Lower lobe of right lung (tissue), 2 donors: Measurements from ENCODE around the gene MARCO. TPM values are rescaled to one million over a fixed set of nuclear protein-coding genes. Genes with fewer than 3 reads are reported as not detected.

Experiments
- ATAC-seq, 2 donors: fragments of 200-7000 bp; cut with Tn5 transposase; one replicate each; pipeline ENCODE4 v1.9.1; 2020 to 2022; ENCODE audit warnings: mild to moderate bottlenecking in 2 of 2, moderate library complexity in 2 of 2
- DNase-seq: peaks from one replicate; pipeline ENCODE4 v3.0.0-alpha.2; 2020
- H3K27ac ChIP-seq: fragments of 200-600 bp; one replicate; pipeline ENCODE4 v1.8.0; 2022
- H3K27me3 ChIP-seq: fragments of 200-600 bp; one replicate; pipeline ENCODE4 v1.8.0; 2022; ENCODE audit warnings: low read depth
- H3K36me3 ChIP-seq: fragments of 200-600 bp; one replicate; pipeline ENCODE4 v1.8.0; 2022; ENCODE audit warnings: mild to moderate bottlenecking
- H3K4me1 ChIP-seq: fragments of 200-600 bp; one replicate; pipeline ENCODE4 v1.8.0; 2022
- H3K4me3 ChIP-seq: fragments of 200-600 bp; one replicate; pipeline ENCODE4 v1.8.0; 2022; ENCODE audit warnings: mild to moderate bottlenecking
- H3K9me3 ChIP-seq: fragments of 200-600 bp; one replicate; pipeline ENCODE4 v1.8.0; 2022
- CTCF ChIP-seq: fragments of 200-600 bp; IDR thresholded peaks from one replicate; pipeline ENCODE4 v1.8.0; 2022; ENCODE audit warnings: antibody characterized with exemption, mild to moderate bottlenecking
- intact Hi-C: fragments of 100-400 bp; cut with DNase I; formaldehyde crosslinking; loops from one replicate; pipeline ENCODE4 v1.11.0; 2022
- total RNA-seq: library from RNA; stranded (reverse); fragmentation: NEBNext Ultra II Directional; extraction: Animal tissue kit (Norgen Biotek cat#: 25700); gene quantifications from one replicate; pipeline ENCODE4 v1.2.1, GENCODE V29; 2021
- donor health status: DM: no; HTN: yes; CAD: no; lungs with severe emphysema.

MARCO gene
- total RNA-seq, 1 donor from 2014 or later = 491 TPM

GRCh38 chr2:119006441-119006840 is 64.4 kb downstream of the MARCO start:
- DNase-seq (no peak), ATAC-seq (no peak)
- no peak for TF ChIP-seq CTCF

GRCh38 chr2:119008108-119008507 is 66.1 kb downstream of the MARCO start:
- intact Hi-C loops = no loop called here
- peak; percentile 6 for TF ChIP-seq CTCF
- H3K27ac ChIP-seq = no peak overlapping the region
- no peak for ATAC-seq
- DNase-seq = no peak
- H3K27me3 ChIP-seq = peaks cover 30% of the 10 kb centered on the region
- no peak overlapping the region for H3K4me3 ChIP-seq
- H3K36me3 ChIP-seq = no peaks in the 10 kb centered on the region
- peaks cover 4% of the 10 kb centered on the region for H3K9me3 ChIP-seq
- H3K4me1 ChIP-seq = no peaks in the 10 kb centered on the region

More at GRCh38 chr2:119006441-119006840, 64.4 kb downstream of the MARCO start:
- Histone ChIP-seq H3K4me3 (no peak overlapping the region), H3K27me3 (peaks cover 23% of the 10 kb centered on the region), H3K9me3 (peaks cover 4% of the 10 kb centered on the region), H3K36me3 (no peaks in the 10 kb centered on the region), H3K27ac (no peak overlapping the region), H3K4me1 (no peaks in the 10 kb centered on the region)
- intact Hi-C loops = no loop called here

GRCh38 chr2:119009110-119009509 is 67.1 kb downstream of the MARCO start:
- intact Hi-C loops = no loop called here
- no peak for TF ChIP-seq CTCF
- ATAC-seq = no peak
- Histone ChIP-seq H3K4me1 (no peaks in the 10 kb centered on the region), H3K4me3 (no peak overlapping the region), H3K27ac (no peak overlapping the region), H3K36me3 (no peaks in the 10 kb centered on the region), H3K9me3 (peaks cover under 1% of the 10 kb centered on the region), H3K27me3 (peaks cover 30% of the 10 kb centered on the region)
- DNase-seq = no peak

GRCh38 chr2:119010336-119010735 is 68.3 kb downstream of the MARCO start:
- Histone ChIP-seq H3K27me3 (peaks cover 30% of the 10 kb centered on the region), H3K9me3 (no peaks in the 10 kb centered on the region), H3K4me1 (no peaks in the 10 kb centered on the region), H3K4me3 (no peak overlapping the region), H3K36me3 (no peaks in the 10 kb centered on the region), H3K27ac (no peak overlapping the region)
- DNase-seq = no peak
- intact Hi-C loops = no loop called here
- no peak for TF ChIP-seq CTCF
- ATAC-seq = no peak

- Histone ChIP-seq H3K36me3 (no peaks in the 10 kb centered on the region), H3K27ac (no peak overlapping the region), H3K9me3 (no peaks in the 10 kb centered on the region), H3K27me3 (peaks cover 30% of the 10 kb centered on the region), H3K4me3 (no peak overlapping the region), H3K4me1 (no peaks in the 10 kb centered on the region)
- ATAC-seq (peak; percentile 85 to 88), DNase-seq (peak; percentile 66)
- peak; percentile 56 for TF ChIP-seq CTCF
- intact Hi-C loops = no loop called here
Observed at GRCh38 chr2:119011162-119011909, 69.3 kb downstream of the MARCO start.
